Stimulated activated CD4-positive, alpha-beta T cell treated with anti-CD3 and anti-CD28 coated beads, TNF-alpha, amount 100 ng/mL, for 1 hour (primary cell): ENCODE measurements around the gene F11.
"Not testable (repeated sequence)": the region's sequence is repeated elsewhere in the genome, so short reads cannot be mapped to it uniquely, and the experiment has no call there.

Source experiments
- DNase-seq, 3 donors: peaks; one replicate each; pipeline ENCODE4 v3.0.0-alpha.2; 2020; ENCODE audit warnings: low read depth in 3 of 3, low spot score in 1 of 3

F11 gene

GRCh38 chr4:186249785-186250754 is 15.9 kb upstream of the F11 start:
- DNase-seq, result no peak

- DNase-seq, result no peak
Observed at GRCh38 chr4:186250760-186251159, 15.2 kb upstream of the F11 start.

- DNase-seq, result no peak
Observed at GRCh38 chr4:186255122-186255521, 10.9 kb upstream of the F11 start.

- DNase-seq, result no peak
Observed at GRCh38 chr4:186258216-186258811, 7.7 kb upstream of the F11 start.

- no peak for DNase-seq
Observed at GRCh38 chr4:186260117-186260503, 5.9 kb upstream of the F11 start.

- no peak for DNase-seq
Observed at GRCh38 chr4:186260504-186261448, 5.2 kb upstream of the F11 start.

GRCh38 chr4:186264660-186265059 is 1.3 kb upstream of the F11 start:
- no peak for DNase-seq

GRCh38 chr4:186265250-186265649 is 739 bp upstream of the F11 start:
- DNase-seq, result not testable (repeated sequence)

GRCh38 chr4:186266729-186267456 is 904 bp downstream of the F11 start:
- DNase-seq, result no peak

GRCh38 chr4:186271081-186271678 is 5.2 kb downstream of the F11 start:
- DNase-seq, result no peak

- DNase-seq, result no peak
Observed at GRCh38 chr4:186272699-186273391, 6.9 kb downstream of the F11 start.

- not testable (repeated sequence) for DNase-seq
Observed at GRCh38 chr4:186273392-186273789, 7.4 kb downstream of the F11 start.

- no peak for DNase-seq
Observed at GRCh38 chr4:186283311-186283710, 17.3 kb downstream of the F11 start.

- DNase-seq, result no peak
Observed at GRCh38 chr4:186285147-186285546, 19.2 kb downstream of the F11 start.

GRCh38 chr4:186286581-186286980 is 20.6 kb downstream of the F11 start:
- DNase-seq, result no peak

- no peak for DNase-seq
Observed at GRCh38 chr4:186291256-186291890, 25.4 kb downstream of the F11 start.

- DNase-seq, result no peak
Observed at GRCh38 chr4:186294160-186294559, 28.2 kb downstream of the F11 start.

- DNase-seq, result no peak
Observed at GRCh38 chr4:186296481-186296880, 30.5 kb downstream of the F11 start.

- DNase-seq, result no peak
Observed at GRCh38 chr4:186297013-186297645, 31.1 kb downstream of the F11 start.
